ENCODE measurements around the gene USF2.
A peak's percentile ranks its signal among the peaks of the same experiment; 100 is the strongest.

USF2 gene

DNA sequence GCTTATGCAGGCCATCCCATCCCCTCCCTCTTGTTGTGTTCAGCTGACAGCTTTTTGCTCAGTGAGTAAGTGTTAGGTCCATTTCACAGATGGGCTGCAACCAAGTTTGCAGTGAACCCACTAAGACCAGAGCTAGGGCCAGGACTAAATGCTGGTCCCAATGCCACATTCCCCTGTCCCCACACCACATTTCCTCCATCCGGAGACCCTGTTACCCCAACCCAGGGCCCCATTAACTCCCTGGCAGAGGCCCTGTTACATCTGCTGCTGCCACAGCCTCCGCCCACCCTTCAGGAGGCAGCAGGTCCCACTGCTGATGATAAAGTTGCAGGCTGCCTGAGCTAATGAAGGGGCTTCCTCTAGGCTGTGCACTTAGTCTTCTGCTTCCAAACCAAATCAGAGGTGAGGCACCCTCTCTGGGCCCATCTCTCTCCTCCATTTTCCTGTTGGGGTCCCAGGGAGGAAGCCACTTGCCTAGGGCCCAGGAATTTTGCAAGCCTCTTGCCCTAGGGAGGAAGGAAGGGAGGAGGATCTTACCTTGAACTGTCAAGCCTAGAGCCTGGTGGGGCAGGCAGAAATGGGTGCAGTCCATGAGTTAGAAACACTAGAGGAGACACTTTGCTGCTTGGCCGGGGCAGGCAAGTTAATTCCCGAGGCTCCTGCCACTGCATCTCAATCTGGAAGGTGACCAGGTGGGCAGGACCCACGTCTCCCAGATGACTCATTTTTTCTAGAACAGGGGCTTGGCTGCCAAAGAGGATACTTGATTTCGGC lies 3.4 kb upstream of the USF2 start:
- no peak for DNase-seq (ENCODE audit: low read depth)

DNA sequence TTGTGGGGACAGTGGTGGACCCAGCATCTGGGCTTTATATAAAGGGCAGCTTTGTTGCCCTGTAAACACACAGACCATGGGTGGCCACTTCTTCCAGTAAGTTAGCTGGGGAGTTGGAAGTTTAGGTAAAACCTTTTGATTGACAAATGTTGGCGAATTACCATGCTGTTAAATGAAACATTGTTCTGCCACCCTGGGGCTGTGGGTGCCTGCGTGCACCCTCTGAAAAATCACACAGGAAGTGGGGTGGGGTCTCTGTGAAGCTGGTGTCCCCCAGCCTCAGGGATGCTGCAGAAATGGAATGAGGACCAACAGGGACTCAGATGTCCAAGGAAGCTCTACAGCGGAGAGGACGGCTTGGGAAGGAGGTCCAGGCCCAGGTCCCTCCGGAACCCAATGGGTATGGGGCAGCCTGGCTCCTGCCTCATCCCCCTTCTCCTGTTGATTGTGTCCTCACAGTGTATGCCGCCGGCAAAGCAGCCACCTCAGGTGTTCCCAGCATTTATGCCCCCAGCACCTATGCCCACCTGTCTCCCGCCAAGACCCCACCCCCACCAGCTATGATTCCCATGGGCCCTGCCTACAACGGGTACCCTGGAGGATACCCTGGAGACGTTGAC lies 2.8 kb upstream of the USF2 start:
- DNase-seq (ENCODE audit: low read depth) = no peak

GRCh38 chr19:35266520-35267352 lies 2.0 kb upstream of the USF2 start:
- DNase-seq (ENCODE audit: low read depth) = no peak

DNA sequence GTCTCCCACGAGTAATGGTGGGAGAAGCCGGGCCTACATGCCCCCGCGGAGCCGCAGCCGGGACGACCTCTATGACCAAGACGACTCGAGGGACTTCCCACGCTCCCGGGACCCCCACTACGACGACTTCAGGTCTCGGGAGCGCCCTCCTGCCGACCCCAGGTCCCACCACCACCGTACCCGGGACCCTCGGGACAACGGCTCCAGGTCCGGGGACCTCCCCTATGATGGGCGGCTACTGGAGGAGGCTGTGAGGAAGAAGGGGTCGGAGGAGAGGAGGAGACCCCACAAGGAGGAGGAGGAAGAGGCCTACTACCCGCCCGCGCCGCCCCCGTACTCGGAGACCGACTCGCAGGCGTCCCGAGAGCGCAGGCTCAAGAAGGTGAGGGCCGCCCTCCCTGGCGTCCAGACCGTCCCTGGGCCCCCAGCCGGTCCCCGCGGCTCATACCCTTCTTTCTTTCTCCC lies 1.4 kb upstream of the USF2 start:
- DNase-seq (ENCODE audit: low read depth) = peak; percentile 26

GRCh38 chr19:35267818-35268535 lies 785 bp upstream of the USF2 start:
- peak; percentile 78 for DNase-seq (ENCODE audit: low read depth)

GRCh38 chr19:35269438-35270117 lies 816 bp downstream of the USF2 start:
- peak; percentile 77 for DNase-seq (ENCODE audit: low read depth)

- no peak for DNase-seq (ENCODE audit: low read depth)
Measured at GRCh38 chr19:35270381-35270811, 1.6 kb downstream of the USF2 start.

DNA sequence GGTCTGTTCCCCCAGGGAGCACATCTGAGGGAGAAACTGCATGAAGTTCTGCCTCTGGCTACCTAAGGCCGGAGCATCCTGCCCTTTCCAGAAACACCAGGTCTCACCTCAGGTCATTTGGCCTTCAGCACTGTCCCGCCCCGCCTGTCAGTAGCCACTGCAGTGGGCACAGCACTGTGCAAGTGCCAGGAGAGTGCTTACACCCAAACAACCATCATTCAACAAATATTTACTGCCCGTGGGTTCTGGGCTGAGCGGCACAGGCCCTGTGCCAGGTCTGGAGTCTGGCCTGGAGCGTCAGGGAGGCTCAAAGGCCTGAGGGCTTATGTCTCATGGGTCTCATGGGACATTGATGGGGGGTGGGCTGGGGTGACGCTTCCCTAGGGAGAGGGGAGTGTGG lies 2.8 kb downstream of the USF2 start:
- DNase-seq (ENCODE audit: low read depth) = no peak

GRCh38 chr19:35272122-35272719 lies 3.5 kb downstream of the USF2 start:
- no peak for DNase-seq (ENCODE audit: low read depth)

DNA sequence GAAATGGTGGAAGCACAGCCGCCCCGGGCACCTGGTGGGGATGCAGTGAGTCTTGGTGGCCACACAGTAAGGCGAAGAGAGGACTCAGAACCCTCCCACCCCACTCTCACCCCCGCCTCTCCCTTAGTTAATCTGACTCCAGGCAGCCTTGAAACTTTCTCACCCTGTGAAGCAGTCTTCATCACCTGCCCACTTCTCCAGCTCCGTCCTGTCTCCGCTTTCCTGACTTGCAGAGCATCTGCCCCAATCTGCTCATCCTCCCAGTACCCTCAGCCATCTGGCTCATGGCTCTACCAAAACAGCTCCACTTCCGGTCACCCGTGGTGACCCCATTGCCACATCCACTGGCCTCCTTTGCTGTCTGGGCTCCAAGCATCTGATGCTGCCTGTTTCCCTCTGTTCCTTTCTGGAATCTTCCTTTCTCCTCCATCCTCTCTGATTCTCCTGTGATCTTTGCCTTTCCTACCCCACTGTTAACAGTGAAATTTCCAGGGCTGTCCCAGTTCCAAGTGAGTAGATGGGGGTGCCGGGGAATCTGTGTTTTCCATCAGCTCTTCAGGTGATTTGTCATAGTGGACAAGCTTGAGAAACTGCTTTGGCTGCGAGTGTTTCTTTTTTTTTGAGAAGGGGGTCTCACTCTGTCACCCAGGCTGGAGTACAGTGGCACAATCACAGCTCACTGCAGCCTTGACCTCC lies 4.3 kb downstream of the USF2 start:
- DNase-seq (ENCODE audit: low read depth) = no peak

- no peak for DNase-seq (ENCODE audit: low read depth)
Measured at GRCh38 chr19:35273686-35274259, 5.0 kb downstream of the USF2 start.

DNA sequence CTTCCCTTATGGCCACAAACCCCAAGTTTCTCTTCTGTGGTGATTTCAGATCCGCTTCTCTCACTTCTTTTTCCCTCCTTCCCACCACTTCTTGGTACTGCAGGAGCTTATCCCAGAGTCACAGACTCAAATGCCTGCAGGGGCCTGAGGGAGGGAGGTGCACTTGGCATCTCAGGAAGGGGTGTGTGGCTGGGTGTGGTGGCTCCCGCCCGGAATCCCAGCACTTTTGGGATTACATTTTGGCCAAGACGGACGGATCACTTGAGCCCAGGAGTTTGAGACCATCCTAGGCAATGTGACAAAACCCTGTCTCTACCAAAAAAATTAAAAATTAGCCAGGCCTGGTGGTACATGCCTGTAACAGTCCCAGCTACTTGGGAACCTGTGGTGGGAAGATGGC lies 5.6 kb downstream of the USF2 start:
- no peak for DNase-seq (ENCODE audit: low read depth)

DNA sequence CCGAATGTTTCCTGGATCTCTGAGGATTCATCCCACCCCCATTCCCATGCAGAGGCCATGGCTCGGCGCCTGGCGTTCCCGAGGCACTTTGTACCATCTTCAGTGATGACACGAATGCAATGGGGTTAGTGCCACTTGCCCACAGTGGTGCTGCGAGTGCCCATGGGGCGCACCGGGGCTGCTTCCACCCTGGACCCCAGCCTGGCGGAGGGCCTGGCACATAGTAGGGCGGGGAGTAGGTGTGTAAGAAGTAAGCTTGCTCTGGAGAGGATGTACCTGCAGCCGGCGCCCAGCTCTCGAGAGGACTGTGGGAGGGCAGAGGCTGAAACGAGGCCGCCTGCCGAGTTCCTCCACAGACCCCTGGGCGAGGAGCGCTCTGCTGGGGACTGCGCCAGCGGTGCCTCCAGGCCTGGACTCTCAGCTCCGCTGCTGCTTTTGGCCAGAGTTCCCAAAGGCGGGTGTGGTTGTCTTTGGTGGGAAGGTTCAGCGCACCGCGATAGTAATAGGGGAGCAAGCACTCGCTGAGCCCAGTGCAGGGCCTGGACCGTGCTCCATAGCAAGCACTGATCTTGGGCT lies 8.0 kb downstream of the USF2 start:
- DNase-seq (ENCODE audit: low read depth) = no peak

- DNase-seq (ENCODE audit: low read depth) = no peak
Measured at GRCh38 chr19:35278578-35279284, 10.0 kb downstream of the USF2 start.

DNA sequence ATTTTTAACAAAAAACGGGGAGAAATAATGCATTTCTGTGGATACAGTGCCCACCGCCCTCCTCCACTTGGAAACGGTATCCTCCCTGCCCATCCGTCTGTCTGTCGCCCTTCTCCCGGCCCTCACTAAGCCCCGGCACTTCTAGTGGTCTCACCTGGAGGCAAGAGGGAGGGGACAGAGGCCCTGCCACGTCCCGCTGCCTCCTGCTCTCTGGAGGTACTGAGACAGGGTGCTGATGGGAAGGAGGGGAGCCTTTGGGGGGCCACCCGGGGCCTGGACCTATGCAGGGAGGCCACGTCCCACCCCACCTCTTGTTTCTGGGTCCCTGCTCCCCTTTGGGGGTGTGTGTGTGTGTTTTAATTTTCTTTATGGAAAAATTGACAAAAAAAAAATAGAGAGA lies 10.6 kb downstream of the USF2 start:
- DNase-seq (ENCODE audit: low read depth) = no peak

GRCh38 chr19:35279985-35280821 lies 11.4 kb downstream of the USF2 start:
- no peak for DNase-seq (ENCODE audit: low read depth)

DNA sequence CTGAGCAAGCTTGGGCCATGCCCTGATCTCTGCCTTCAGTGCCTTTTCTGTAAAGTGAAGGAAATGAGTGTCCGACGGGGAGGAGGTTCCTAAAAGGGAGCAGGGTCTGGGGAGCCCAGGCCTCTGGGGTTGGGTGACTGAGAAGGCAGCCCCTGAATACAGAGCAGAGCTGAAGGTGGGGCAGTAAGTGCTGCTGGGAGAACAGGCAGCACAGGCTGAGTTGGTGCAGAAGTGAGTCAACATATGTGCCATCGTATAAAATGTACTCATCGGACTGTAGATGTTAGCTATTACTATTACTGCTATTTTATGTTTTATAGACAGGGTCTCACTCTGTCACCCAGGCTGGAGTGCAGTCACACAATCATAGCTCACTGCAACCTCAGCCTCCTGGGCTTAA lies 12.5 kb downstream of the USF2 start:
- DNase-seq (ENCODE audit: low read depth) = no peak

Data from activated T-cell treated with anti-CD3 and anti-CD28 coated beads for 48 hours (primary cell).